Hematopoietic multipotent progenitor cell treated with erythropoietin and hydrocortisone succinate and interleukin-3 and kit ligand, for 6 days (in vitro differentiated cells): ENCODE measurements around the gene STOML1.
"Not testable (repeated sequence)": the region's sequence is repeated elsewhere in the genome, so short reads cannot be mapped to it uniquely, and the experiment has no call there.

ENCODE experiments used
- DNase-seq: peaks from one replicate; pipeline ENCODE4 v3.0.0-alpha.2; 2015

STOML1 gene

GRCh38 chr15:73944161-73945129, 47.6 kb downstream of the STOML1 start:
- no peak for DNase-seq

- DNase-seq: no peak
These were observed 49.3 kb downstream of the STOML1 start for GRCh38 chr15:73942751-73943270.

- no peak for DNase-seq
These were observed 50.0 kb downstream of the STOML1 start for GRCh38 chr15:73941871-73942635.

- DNase-seq: no peak
These were observed 50.6 kb downstream of the STOML1 start for GRCh38 chr15:73941449-73941848.

GRCh38 chr15:73941044-73941443, 51.1 kb downstream of the STOML1 start:
- DNase-seq: no peak

- DNase-seq: no peak
These were observed 51.8 kb downstream of the STOML1 start for GRCh38 chr15:73940061-73940981.

GRCh38 chr15:73939138-73939537, 53.0 kb downstream of the STOML1 start:
- DNase-seq: no peak

- not testable (repeated sequence) for DNase-seq
These were observed 53.6 kb downstream of the STOML1 start for GRCh38 chr15:73938516-73938915.

- no peak for DNase-seq
These were observed 54.4 kb downstream of the STOML1 start for GRCh38 chr15:73937726-73938125.

GRCh38 chr15:73937296-73937695, 54.8 kb downstream of the STOML1 start:
- DNase-seq: no peak

- no peak for DNase-seq
These were observed 55.4 kb downstream of the STOML1 start for GRCh38 chr15:73936588-73937290.

- no peak for DNase-seq
These were observed 55.9 kb downstream of the STOML1 start for GRCh38 chr15:73936181-73936580.

- no peak for DNase-seq
These were observed 56.5 kb downstream of the STOML1 start for GRCh38 chr15:73935547-73935946.

GRCh38 chr15:73934281-73934680, 57.8 kb downstream of the STOML1 start:
- peak; percentile 39 for DNase-seq

- no peak for DNase-seq
These were observed 59.5 kb downstream of the STOML1 start for GRCh38 chr15:73932381-73933191.

- no peak for DNase-seq
These were observed 60.7 kb downstream of the STOML1 start for GRCh38 chr15:73931441-73931840.

- no peak for DNase-seq
These were observed 61.3 kb downstream of the STOML1 start for GRCh38 chr15:73930790-73931281.

GRCh38 chr15:73930371-73930770, 61.7 kb downstream of the STOML1 start:
- no peak for DNase-seq

- DNase-seq: no peak
These were observed 63.0 kb downstream of the STOML1 start for GRCh38 chr15:73928971-73929627.
